ENCODE results near the gene CC2D2A.

The CC2D2A gene

DNA sequence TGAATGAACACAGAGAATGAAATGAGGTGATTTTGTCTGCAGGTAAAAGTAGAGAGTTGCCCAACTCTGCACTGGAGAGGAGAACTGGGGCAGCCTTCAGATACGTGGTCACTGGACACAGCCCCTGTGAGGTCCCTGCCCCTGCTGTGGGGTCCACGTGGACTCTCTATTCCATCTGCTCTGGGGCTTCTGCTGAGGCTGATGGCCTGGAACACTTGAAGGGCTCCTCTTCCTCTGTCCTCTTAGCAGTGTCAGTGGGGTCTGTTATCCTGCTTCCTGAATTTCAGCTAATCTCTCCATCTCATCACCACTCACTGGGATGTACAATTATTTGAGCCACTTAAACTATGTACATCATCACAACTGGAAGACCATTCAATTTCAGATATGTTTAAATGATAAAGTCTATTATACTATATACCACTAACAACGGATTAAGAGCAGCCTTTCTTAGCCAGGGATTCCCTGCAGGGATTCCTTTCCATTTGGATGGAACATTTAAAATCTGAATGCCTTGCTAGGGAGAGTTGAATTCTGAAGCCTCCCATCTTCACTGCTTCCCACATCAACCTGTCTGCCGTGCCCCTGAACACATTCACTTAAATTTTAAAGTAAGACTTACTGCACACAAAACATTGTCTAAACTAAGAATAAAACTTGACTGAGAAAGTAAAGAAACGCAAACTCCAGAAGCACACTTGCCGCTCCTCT, 74.0 kb downstream of the CC2D2A start:
- no peak overlapping the region for H3K4me3 ChIP-seq (ENCODE audit: low read depth, low read length)
- no peak for DNase-seq (ENCODE audit: low read depth)
- no peak for TF ChIP-seq MYC (IDR thresholded peaks at IDR 0.05; ENCODE audit: low read depth, low read length)
- TF ChIP-seq, protein P1, sequence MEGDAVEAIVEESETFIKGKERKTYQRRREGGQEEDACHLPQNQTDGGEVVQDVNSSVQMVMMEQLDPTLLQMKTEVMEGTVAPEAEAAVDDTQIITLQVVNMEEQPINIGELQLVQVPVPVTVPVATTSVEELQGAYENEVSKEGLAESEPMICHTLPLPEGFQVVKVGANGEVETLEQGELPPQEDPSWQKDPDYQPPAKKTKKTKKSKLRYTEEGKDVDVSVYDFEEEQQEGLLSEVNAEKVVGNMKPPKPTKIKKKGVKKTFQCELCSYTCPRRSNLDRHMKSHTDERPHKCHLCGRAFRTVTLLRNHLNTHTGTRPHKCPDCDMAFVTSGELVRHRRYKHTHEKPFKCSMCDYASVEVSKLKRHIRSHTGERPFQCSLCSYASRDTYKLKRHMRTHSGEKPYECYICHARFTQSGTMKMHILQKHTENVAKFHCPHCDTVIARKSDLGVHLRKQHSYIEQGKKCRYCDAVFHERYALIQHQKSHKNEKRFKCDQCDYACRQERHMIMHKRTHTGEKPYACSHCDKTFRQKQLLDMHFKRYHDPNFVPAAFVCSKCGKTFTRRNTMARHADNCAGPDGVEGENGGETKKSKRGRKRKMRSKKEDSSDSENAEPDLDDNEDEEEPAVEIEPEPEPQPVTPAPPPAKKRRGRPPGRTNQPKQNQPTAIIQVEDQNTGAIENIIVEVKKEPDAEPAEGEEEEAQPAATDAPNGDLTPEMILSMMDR (IDR thresholded peaks at IDR 0.05; ENCODE audit: low read depth, low read length), result no peak
- TF ChIP-seq POLR2A (IDR thresholded peaks at IDR 0.05; ENCODE audit: extremely low read depth, insufficient read length), result no peak

DNA sequence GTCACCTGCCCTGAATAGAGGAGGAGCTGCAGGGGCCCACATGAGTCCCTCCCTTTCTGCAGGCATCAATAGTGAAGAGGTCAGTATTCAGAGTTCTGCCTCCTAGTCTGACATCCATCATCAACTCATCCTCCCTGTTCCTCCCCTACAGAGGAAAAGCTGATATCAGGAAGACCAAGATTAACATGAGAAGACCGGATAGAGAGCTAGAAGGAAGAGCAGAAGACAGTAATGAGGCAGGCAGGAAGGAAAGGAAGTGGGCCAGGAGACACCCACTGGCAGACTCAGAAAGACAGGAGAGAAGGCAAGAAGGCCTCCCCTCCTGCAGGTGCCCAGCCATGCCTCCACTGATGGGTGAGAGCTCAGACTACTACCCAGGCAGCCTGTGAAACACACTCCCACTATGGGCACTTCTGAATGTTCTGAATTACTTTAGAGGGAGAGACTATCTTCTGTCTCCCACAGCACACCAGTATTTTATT, 74.6 kb downstream of the CC2D2A start:
- TF ChIP-seq POLR2A (IDR thresholded peaks at IDR 0.05; ENCODE audit: extremely low read depth, insufficient read length) (no peak), MYC (IDR thresholded peaks at IDR 0.05; ENCODE audit: low read depth, low read length) (no peak)
- TF ChIP-seq, protein P1 (IDR thresholded peaks at IDR 0.05; ENCODE audit: low read depth, low read length), result no peak
- TF ChIP-seq, protein P2, sequence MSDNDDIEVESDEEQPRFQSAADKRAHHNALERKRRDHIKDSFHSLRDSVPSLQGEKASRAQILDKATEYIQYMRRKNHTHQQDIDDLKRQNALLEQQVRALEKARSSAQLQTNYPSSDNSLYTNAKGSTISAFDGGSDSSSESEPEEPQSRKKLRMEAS (IDR thresholded peaks at IDR 0.05; ENCODE audit: low read depth, low read length), result no peak
- DNase-seq (ENCODE audit: low read depth), result no peak
- no peak overlapping the region for H3K4me3 ChIP-seq (ENCODE audit: low read depth, low read length)

DNA sequence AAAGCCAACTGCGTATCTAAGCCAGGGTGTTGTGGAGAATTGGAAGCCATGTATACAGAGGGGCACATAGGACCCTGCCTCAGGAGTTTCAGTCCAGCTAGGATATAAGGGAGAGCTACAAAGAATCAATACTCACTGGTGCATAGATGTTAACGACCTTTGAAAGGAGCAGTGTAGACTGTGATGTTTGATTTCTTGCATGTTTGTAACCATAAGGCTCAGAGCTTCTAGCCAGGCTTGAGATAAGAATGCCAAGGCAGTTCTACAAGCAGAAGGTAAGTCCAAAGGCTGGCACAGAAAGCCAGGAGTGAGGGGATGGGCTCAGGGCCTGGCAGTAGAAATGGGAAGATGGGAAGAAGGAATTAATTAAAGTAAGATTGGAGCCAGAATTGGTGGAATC, 75.7 kb downstream of the CC2D2A start:
- no peak for TF ChIP-seq POLR2A (IDR thresholded peaks at IDR 0.05; ENCODE audit: extremely low read depth, insufficient read length)
- TF ChIP-seq, protein P1 (IDR thresholded peaks at IDR 0.05; ENCODE audit: low read depth, low read length), result no peak
- TF ChIP-seq, protein P2 (IDR thresholded peaks at IDR 0.05; ENCODE audit: low read depth, low read length), result no peak
- TF ChIP-seq MYC (IDR thresholded peaks at IDR 0.05; ENCODE audit: low read depth, low read length), result no peak
- DNase-seq (ENCODE audit: low read depth), result no peak
- no peak overlapping the region for H3K4me3 ChIP-seq (ENCODE audit: low read depth, low read length)

DNA sequence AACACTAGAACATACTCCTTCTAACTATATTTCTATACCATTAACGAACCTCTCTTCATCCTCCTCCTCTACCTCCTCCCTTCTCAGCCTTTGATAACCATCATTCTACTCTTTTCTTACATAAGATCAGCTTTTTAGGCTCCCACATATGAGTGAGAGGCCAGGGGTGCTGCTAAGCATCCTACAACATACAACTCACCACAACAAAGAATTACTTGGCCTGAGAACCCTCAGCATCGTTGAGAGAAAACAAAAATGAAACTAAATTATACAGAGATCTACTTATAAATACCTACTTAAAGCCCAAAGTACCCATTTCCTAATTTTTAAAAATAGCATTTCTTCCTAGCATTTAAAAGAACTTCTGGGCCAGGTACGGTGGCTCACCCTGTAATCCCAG, 77.7 kb downstream of the CC2D2A start:
- H3K4me3 ChIP-seq (ENCODE audit: low read depth, low read length), result no peak overlapping the region
- DNase-seq (ENCODE audit: low read depth), result no peak
- no peak for TF ChIP-seq POLR2A (IDR thresholded peaks at IDR 0.05; ENCODE audit: extremely low read depth, insufficient read length)
- TF ChIP-seq, protein P2 (IDR thresholded peaks at IDR 0.05; ENCODE audit: low read depth, low read length), result no peak
- TF ChIP-seq, protein P1 (IDR thresholded peaks at IDR 0.05; ENCODE audit: low read depth, low read length), result no peak
- no peak for TF ChIP-seq MYC (IDR thresholded peaks at IDR 0.05; ENCODE audit: low read depth, low read length)

DNA sequence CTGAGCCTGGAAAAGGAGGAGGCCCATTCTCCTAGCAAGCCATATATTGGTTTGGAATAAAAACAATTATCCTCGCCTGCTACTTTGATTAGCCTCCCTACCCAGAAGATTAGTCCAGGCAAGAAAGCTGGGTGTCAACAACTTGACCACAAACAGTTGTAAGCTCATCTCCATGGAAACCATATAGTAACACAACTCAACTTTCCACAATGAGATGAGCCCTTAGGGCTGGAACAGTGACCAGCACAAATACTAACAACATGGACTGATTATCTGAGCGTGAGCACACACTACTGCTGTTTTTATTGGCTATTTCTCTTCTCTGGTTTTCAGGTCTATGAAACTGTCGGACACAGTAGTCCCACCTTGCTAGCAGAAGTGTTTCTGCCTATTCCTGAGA, 80.8 kb downstream of the CC2D2A start:
- TF ChIP-seq, protein P2 (IDR thresholded peaks at IDR 0.05; ENCODE audit: low read depth, low read length), result no peak
- TF ChIP-seq, protein P1 (IDR thresholded peaks at IDR 0.05; ENCODE audit: low read depth, low read length), result no peak
- no peak for DNase-seq (ENCODE audit: low read depth)
- no peak overlapping the region for H3K4me3 ChIP-seq (ENCODE audit: low read depth, low read length)
